Astrocyte of the cerebellum (primary cell): ENCODE results near the gene TMC5.
A peak's percentile ranks its signal among the peaks of the same experiment; 100 is the strongest.

Experiments used
- DNase-seq: peaks from one replicate; pipeline ENCODE4 v3.0.0-alpha.2; 2011; ENCODE audit warnings: low read depth
- H3K4me3 ChIP-seq: 2 replicates; pipeline ENCODE4 v1.5.1; 2011; ENCODE audit warnings: mild to moderate bottlenecking, low read depth, low read length, moderate library complexity
- in situ Hi-C: cut with HindIII; loops from 2 replicates; pipeline ENCODE4 v1.10.0; 2017; ENCODE audit warnings: low sequenced_read_pairs
- TF ChIP-seq, protein P1 (sequence below): IDR thresholded peaks from 2 replicates; pipeline ENCODE4 v1.5.1; 2012; ENCODE audit warnings: low read length, low read depth, moderate library complexity, mild to moderate bottlenecking; ENCODE audit errors: missing control alignments

Gene TMC5

DNA sequence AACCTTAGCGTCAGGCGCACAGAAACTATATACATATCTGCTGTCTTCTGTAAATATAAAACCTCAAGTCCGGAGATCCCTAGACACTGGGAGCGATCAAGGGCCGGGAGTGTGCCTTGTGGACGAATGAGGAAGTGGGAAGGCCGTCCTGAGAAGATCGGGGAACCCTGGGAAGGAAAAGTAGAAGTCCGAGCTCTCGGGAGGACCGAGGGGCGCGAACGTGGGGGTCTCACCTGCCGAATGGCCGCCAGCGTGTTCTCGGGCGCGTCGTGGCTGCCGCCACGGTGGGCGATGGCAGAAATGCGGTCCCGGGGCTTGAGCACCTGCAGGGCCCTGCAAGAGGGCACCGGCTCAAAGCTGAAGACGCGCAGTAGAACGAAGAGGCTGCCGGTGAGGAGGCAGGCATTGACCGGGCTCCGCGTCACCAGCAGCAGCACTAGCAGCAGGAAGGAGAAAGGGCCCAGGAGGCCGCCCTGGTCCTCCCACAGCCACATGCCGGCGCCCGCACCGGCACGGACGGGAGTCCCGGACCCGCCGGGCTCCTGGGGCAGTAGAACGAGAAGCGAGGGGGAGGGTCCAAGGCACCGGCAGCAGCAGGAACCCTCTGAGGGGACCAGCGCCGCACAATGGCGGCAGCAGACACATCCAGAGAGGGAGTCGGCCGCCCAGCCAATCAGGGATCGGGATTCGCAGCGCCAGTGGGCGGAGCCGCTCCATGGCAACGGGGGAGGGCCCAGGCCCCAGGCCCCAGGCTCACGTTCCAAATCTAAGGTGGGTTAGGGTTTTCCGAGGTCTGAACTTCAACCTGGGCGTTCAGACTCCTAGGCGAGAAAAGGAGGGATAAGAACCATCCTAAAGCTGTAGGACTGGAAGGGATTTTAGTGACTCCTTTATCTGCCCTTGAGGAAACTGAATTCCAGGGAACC is 104.1 kb downstream of the TMC5 start, which contains the start of gene GDE1:
Gene GDE1 (minus strand): TSS at position 628 of the 926 bp plus-strand sequence. CDS start 134 bp downstream, at position 494.
- in situ Hi-C loops: no loop called here

DNA sequence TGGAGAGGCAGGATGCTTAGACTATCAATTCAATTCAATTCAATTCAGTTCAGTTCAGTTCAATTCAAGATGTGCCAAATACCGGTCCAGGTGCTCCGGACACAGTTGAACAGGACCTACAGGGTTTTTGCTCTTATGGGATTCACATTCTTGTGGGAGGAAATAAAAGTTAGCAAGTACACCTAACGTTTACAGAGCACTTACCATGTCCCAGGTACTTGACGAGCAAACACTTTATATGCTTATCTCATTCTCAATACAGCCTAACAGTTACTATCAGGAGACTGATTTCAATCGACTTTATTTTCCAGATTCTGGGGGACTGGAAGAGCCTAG is 104.7 kb downstream of the TMC5 start:
- in situ Hi-C loops: no loop called here
- peak overlapping the region; percentile 73 for H3K4me3 ChIP-seq
- DNase-seq: no peak
- TF ChIP-seq, protein P1, sequence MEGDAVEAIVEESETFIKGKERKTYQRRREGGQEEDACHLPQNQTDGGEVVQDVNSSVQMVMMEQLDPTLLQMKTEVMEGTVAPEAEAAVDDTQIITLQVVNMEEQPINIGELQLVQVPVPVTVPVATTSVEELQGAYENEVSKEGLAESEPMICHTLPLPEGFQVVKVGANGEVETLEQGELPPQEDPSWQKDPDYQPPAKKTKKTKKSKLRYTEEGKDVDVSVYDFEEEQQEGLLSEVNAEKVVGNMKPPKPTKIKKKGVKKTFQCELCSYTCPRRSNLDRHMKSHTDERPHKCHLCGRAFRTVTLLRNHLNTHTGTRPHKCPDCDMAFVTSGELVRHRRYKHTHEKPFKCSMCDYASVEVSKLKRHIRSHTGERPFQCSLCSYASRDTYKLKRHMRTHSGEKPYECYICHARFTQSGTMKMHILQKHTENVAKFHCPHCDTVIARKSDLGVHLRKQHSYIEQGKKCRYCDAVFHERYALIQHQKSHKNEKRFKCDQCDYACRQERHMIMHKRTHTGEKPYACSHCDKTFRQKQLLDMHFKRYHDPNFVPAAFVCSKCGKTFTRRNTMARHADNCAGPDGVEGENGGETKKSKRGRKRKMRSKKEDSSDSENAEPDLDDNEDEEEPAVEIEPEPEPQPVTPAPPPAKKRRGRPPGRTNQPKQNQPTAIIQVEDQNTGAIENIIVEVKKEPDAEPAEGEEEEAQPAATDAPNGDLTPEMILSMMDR: no peak

More for the DNA sequence above, 104.1 kb downstream of the TMC5 start, which contains the start of gene GDE1:
- peak within 1 kb of the TSS; percentile 73 for H3K4me3 ChIP-seq
- peak; percentile 63 for DNase-seq
- TF ChIP-seq, protein P1: peak; percentile 37

DNA sequence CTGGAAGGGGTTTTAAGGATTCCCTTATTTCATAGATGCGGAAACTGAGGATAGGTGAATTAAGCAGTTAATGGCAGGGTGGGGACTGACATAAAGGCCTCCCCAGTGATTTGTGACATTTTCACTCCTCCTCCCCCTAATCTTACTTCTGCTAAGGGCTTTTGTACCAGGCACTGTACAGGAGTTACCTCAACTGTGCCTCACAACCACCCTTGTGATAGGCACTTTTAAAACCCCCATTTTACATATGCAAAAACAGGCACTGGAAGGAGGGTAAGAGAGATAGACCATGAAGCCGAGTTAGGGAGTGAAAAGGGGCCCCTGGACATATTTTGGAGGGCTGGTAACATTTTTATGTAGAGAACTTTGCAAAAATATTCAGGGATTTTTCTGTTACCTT is 105.1 kb downstream of the TMC5 start:
- TF ChIP-seq, protein P1: no peak
- in situ Hi-C loops: no loop called here
- DNase-seq: no peak
- no peak overlapping the region for H3K4me3 ChIP-seq

DNA sequence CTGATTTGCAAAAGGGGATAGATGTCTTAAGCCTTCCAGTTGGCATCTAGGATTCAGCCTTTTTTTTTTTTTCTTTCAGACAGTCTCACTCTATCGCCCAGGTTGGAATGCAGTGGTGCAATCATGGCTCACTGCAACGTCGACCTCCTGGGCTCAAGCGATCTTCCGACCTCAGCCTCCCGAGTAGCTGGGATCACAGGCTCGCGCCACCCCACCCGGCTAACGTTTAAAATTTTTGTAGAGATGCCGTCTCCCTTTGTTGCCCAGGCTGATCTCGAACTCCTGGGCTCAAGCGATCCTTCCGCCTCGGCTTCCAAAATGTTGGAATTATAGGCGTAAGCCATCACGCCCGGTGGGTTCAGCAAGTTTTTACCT is 105.5 kb downstream of the TMC5 start:
- TF ChIP-seq, protein P1: no peak
- in situ Hi-C loops: no loop called here
- DNase-seq: no peak
- H3K4me3 ChIP-seq: no peak overlapping the region

DNA sequence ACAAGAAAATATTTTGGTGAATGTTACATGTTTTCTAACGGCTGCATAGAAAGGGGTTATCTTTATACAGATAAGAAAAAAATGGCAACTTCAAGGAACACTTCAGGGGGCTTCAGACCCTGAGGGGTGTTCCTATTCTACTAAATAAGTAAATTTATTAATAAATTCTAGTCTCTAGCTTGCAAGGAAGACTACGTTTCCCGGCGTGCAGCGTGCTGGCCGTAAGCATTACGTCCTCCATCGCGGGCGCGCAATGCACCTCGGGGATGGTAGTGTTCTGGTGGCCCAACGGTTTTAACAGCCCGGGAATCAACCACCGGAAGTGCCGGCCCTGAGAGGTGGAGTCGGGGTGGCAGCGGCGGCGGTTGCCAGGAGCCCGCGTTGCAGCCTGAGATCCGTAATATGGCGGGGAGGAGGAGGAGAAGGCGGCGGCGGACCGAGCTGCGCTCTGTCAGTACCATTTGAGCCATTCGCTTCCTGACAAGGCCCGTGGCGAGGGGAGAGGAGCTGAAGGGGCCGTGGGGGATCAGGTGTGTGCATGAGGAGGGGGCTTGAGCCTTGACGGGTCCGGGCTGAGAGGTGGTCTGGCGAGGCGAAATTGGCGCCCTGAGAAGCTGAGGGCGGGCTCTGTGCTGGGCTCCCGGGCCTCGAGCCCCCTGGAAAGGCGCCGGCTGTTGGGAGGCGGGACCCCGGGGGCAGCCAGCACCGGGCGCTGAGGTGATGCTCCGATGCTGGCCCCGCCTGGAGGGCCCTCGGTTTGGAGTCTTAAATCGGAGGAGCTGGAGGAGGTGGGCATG is 106.1 kb downstream of the TMC5 start, which contains the start of gene CCP110:
Gene CCP110 (plus strand): TSS at position 384 of the 797 bp plus-strand sequence. CDS start 3,940 bp downstream, outside the sequence.
- TF ChIP-seq, protein P1: no peak
- H3K4me3 ChIP-seq: peak within 1 kb of the TSS; percentile 92
- DNase-seq: peak; percentile 92
- in situ Hi-C loops: no loop called here

DNA sequence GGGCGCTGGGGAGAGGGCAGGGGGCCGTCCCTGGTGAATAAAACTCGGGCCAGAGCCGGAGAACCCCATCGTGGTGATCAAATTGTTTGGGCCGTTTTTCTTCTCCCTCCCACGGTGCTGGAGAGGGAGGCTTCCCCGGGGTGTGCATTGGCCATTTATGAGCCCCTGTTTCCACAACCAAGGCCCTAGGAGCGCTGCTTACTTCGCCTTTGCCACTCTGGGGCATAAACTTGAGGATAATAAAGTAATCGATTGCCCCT is 106.6 kb downstream of the TMC5 start:
- H3K4me3 ChIP-seq: peak overlapping the region; percentile 92
- no peak for DNase-seq
- TF ChIP-seq, protein P1: no peak
- in situ Hi-C loops: no loop called here
